GM12878 (cell line): Measurements from ENCODE around the gene CETN3.

ENCODE experiments used
- ASH2L ChIP-seq: fragments of 300-600, 200-600 bp; sonication (generic); IDR thresholded peaks from 2 replicates; pipeline ENCODE4 v1.6.1; 2017; ENCODE audit warnings: low read depth, mild to moderate bottlenecking, borderline replicate concordance
- ETV6 ChIP-seq, 2 experiments: fragments of 450-650 bp in 1 of 2; IDR thresholded peaks in 1 of 2; conservative IDR thresholded peaks in 1 of 2; 2 replicates each; pipeline ENCODE4 v1.6.1; 2014; ENCODE audit warnings: antibody characterized with exemption in 1 of 2, borderline replicate concordance in 1 of 2, low read depth in 1 of 2, mild to moderate bottlenecking in 1 of 2, moderate library complexity in 1 of 2
- EZH2 ChIP-seq: IDR thresholded peaks from 2 replicates; pipeline ENCODE4 v1.6.1; 2012; ENCODE audit warnings: low read depth, mild to moderate bottlenecking, control low read depth, inconsistent platforms, low read length, borderline replicate concordance; ENCODE audit not compliant: control insufficient read depth
- IKZF1 ChIP-seq: fragments of 450-650 bp; conservative IDR thresholded peaks from 2 replicates; pipeline ENCODE4 v1.6.1; 2017; ENCODE audit warnings: antibody characterized with exemption, mild to moderate bottlenecking
- KDM1A ChIP-seq: fragments of 200-600 bp; sonication (generic); IDR thresholded peaks from 2 replicates; pipeline ENCODE4 v1.6.1; 2016; ENCODE audit warnings: borderline replicate concordance
- MTA2 ChIP-seq: fragments of 450-650 bp; IDR thresholded peaks from 2 replicates; pipeline ENCODE4 v1.6.1; 2016; ENCODE audit warnings: low read depth, mild to moderate bottlenecking, moderate library complexity
- MYC ChIP-seq: IDR thresholded peaks from 2 replicates; pipeline ENCODE4 v1.6.1; 2011; ENCODE audit warnings: mild to moderate bottlenecking, low read length, moderate library complexity, inconsistent platforms; ENCODE audit not compliant: insufficient read depth, insufficient replicate concordance, insufficient read length, severe bottlenecking
- NR2C1 ChIP-seq: fragments of 450-650 bp; IDR thresholded peaks from 2 replicates; pipeline ENCODE4 v1.6.1; 2017; ENCODE audit warnings: antibody characterized with exemption, mild to moderate bottlenecking, moderate library complexity
- NR2F1 ChIP-seq: fragments of 450-650 bp; conservative IDR thresholded peaks from 2 replicates; pipeline ENCODE4 v1.6.1; 2017; ENCODE audit warnings: mild to moderate bottlenecking
- POLR2A ChIP-seq: IDR thresholded peaks from 2 replicates; pipeline ENCODE4 v1.6.1; 2011; ENCODE audit warnings: low read depth, mild to moderate bottlenecking, low read length
- POLR2AphosphoS5 ChIP-seq: IDR thresholded peaks from 2 replicates; pipeline ENCODE4 v1.6.1; 2011; ENCODE audit warnings: mild to moderate bottlenecking, low read length, inconsistent platforms
- TF ChIP-seq, protein P1 (sequence below), 3 experiments: IDR thresholded peaks in 2 of 3; conservative IDR thresholded peaks in 1 of 3; 2 replicates each; pipeline ENCODE4 v1.5.1; 2011; ENCODE audit warnings: low read depth in 3 of 3, low read length in 3 of 3, mild to moderate bottlenecking in 3 of 3, control low read depth in 2 of 3, moderate library complexity in 2 of 3, inconsistent platforms in 1 of 3, mixed read lengths in 1 of 3; ENCODE audit not compliant: control insufficient read depth in 2 of 3, insufficient read depth in 1 of 3; ENCODE audit errors: extremely low read depth in 1 of 3
- TF ChIP-seq, protein P2 (sequence below): fragments of 450-650 bp; conservative IDR thresholded peaks from 2 replicates; pipeline ENCODE4 v1.6.1; 2017; ENCODE audit warnings: mild to moderate bottlenecking, moderate library complexity
- TF ChIP-seq, protein P3 (sequence below): IDR thresholded peaks from 2 replicates; pipeline ENCODE4 v1.6.1; 2012; ENCODE audit warnings: low read depth, low read length, improper control_type of control experiment

DNA sequence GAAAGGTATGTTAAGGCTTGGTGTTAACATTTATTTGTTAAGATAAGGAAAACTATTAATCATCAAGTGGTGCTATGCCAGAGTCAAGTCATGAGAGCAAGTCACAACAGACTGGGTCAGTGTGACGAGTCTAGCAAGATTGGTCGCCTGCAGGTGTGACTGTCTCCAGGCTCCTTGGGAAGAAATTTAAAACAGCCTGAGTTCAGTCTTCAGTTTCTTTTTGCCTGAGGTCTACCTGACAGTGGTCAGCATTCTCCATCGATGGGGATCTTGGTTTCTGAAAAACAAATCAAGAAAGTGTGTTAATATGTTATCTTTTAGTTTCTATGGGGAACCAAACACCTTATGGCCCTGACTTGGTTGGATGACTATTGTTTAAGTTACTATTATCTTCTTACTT, 56.3 kb downstream of the CETN3 start:
- no peak for TF ChIP-seq POLR2A
- TF ChIP-seq, protein P1, sequence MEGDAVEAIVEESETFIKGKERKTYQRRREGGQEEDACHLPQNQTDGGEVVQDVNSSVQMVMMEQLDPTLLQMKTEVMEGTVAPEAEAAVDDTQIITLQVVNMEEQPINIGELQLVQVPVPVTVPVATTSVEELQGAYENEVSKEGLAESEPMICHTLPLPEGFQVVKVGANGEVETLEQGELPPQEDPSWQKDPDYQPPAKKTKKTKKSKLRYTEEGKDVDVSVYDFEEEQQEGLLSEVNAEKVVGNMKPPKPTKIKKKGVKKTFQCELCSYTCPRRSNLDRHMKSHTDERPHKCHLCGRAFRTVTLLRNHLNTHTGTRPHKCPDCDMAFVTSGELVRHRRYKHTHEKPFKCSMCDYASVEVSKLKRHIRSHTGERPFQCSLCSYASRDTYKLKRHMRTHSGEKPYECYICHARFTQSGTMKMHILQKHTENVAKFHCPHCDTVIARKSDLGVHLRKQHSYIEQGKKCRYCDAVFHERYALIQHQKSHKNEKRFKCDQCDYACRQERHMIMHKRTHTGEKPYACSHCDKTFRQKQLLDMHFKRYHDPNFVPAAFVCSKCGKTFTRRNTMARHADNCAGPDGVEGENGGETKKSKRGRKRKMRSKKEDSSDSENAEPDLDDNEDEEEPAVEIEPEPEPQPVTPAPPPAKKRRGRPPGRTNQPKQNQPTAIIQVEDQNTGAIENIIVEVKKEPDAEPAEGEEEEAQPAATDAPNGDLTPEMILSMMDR (IDR thresholded peaks at IDR 0.05 in 2 of 3, conservative IDR thresholded peaks at IDR 0.05 in 1 of 3; ENCODE audit: control insufficient read depth in 2 of 3, extremely low read depth in 1 of 3, insufficient read depth in 1 of 3, low read depth in 3 of 3, low read length in 3 of 3), result no peak
- TF ChIP-seq, protein P2, sequence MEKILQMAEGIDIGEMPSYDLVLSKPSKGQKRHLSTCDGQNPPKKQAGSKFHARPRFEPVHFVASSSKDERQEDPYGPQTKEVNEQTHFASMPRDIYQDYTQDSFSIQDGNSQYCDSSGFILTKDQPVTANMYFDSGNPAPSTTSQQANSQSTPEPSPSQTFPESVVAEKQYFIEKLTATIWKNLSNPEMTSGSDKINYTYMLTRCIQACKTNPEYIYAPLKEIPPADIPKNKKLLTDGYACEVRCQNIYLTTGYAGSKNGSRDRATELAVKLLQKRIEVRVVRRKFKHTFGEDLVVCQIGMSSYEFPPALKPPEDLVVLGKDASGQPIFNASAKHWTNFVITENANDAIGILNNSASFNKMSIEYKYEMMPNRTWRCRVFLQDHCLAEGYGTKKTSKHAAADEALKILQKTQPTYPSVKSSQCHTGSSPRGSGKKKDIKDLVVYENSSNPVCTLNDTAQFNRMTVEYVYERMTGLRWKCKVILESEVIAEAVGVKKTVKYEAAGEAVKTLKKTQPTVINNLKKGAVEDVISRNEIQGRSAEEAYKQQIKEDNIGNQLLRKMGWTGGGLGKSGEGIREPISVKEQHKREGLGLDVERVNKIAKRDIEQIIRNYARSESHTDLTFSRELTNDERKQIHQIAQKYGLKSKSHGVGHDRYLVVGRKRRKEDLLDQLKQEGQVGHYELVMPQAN, result no peak
- no peak for TF ChIP-seq ETV6 (conservative IDR thresholded peaks at IDR 0.05 in 1 of 2, IDR thresholded peaks at IDR 0.05 in 1 of 2; ENCODE audit: borderline replicate concordance in 1 of 2, low read depth in 1 of 2)
- TF ChIP-seq MTA2, result no peak
- no peak for TF ChIP-seq POLR2AphosphoS5
- no peak for TF ChIP-seq EZH2
- no peak for TF ChIP-seq ASH2L
- TF ChIP-seq IKZF1, result no peak
- TF ChIP-seq, protein P3, sequence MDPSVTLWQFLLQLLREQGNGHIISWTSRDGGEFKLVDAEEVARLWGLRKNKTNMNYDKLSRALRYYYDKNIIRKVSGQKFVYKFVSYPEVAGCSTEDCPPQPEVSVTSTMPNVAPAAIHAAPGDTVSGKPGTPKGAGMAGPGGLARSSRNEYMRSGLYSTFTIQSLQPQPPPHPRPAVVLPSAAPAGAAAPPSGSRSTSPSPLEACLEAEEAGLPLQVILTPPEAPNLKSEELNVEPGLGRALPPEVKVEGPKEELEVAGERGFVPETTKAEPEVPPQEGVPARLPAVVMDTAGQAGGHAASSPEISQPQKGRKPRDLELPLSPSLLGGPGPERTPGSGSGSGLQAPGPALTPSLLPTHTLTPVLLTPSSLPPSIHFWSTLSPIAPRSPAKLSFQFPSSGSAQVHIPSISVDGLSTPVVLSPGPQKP, result no peak
- TF ChIP-seq NR2F1, result no peak
- no peak for TF ChIP-seq MYC
- TF ChIP-seq NR2C1, result no peak
- no peak for TF ChIP-seq KDM1A
